Measurements from ENCODE around the gene PRPH2. TPM values are rescaled to one million over a fixed set of nuclear protein-coding genes. Genes with fewer than 3 reads are reported as not detected.

The PRPH2 gene
- polyA plus RNA-seq, 1 of the 3 experiments (the other 2 are of a cell fraction) = not detected

GRCh38 chr6:42756722-42757121 lies 34.3 kb upstream of the PRPH2 start:
- H3F3A ChIP-seq (replicated peaks; ENCODE audit: insufficient read depth) = no peaks in the 10 kb centered on the region
- H3K9me2 ChIP-seq = no peaks in the 10 kb centered on the region
- no peak overlapping the region for H3K9ac ChIP-seq
- WGBS (ENCODE audit: low lambda C conversion rate) = 100% methylated on average over 7 of the region's 7 CpGs
- ChIA-PET POLR2A (no interaction called here), CTCF (no interaction called here)
- no peak overlapping the region for H2AFZ ChIP-seq (ENCODE audit: low read depth)
- H3K4me1 ChIP-seq (ENCODE audit: control insufficient read depth in 1 of 2, insufficient read depth in 2 of 2, low read depth in 1 of 2, low read length in 1 of 2) = no peaks in the 10 kb centered on the region
- H3K9me3 ChIP-seq = no peaks in the 10 kb centered on the region
- H3K79me2 ChIP-seq (ENCODE audit: insufficient read depth) = peaks cover 8% of the 10 kb centered on the region; the same call in 1 of the 2 replicates
- no peaks in the 10 kb centered on the region for H4K20me1 ChIP-seq (ENCODE audit: insufficient read depth)
- DNase-seq = no peak
- H3K36me3 ChIP-seq (replicated peaks in 1 of 2; ENCODE audit: control insufficient read depth in 1 of 2, insufficient read depth in 2 of 2, low read length in 1 of 2) = peaks cover 0 to 2% of the 10 kb centered on the region in 2 experiments
- no peak overlapping the region for H3K4me3 ChIP-seq (ENCODE audit: low read depth in 2 of 2, low read length in 1 of 2)
- H3K4me2 ChIP-seq = no peak overlapping the region
- H3K27me3 ChIP-seq (ENCODE audit: insufficient read depth) = no peaks in the 10 kb centered on the region
- TF ChIP-seq SMC3 (IDR thresholded peaks at IDR 0.05; ENCODE audit: low read depth, low read length) (no peak), FOXJ3 (CRISPR knock-in tag; IDR thresholded peaks at IDR 0.05) (no peak), NFIC (IDR thresholded peaks at IDR 0.05; ENCODE audit: borderline replicate concordance) (no peak), USF1 (IDR thresholded peaks at IDR 0.05; ENCODE audit: borderline replicate concordance, low read depth) (no peak)
- no peak overlapping the region for H3K27ac ChIP-seq (ENCODE audit: low read depth in 2 of 2, low read length in 1 of 2)

- ChIA-PET CTCF (no interaction called here), POLR2A (no interaction called here)
- TF ChIP-seq PBX3 (IDR thresholded peaks at IDR 0.05) (no peak), EZH2phosphoT487 (IDR thresholded peaks at IDR 0.05; ENCODE audit: borderline replicate concordance, low read depth) (no peak), RCOR1 (IDR thresholded peaks at IDR 0.05; ENCODE audit: low read length) (no peak), REST (IDR thresholded peaks at IDR 0.05; ENCODE audit: low read depth, low read length) (no peak), SMC3 (IDR thresholded peaks at IDR 0.05; ENCODE audit: low read depth, low read length) (no peak), ELF1 (IDR thresholded peaks at IDR 0.05) (no peak), FOXJ3 (CRISPR knock-in tag; IDR thresholded peaks at IDR 0.05) (no peak)
- Histone ChIP-seq H3K79me2 (ENCODE audit: insufficient read depth) (peaks cover 14% of the 10 kb centered on the region), H3K27ac (ENCODE audit: low read depth in 2 of 2, low read length in 1 of 2) (no peak overlapping the region), H3K36me3 (replicated peaks in 1 of 2; ENCODE audit: control insufficient read depth in 1 of 2, insufficient read depth in 2 of 2, low read length in 1 of 2) (peaks cover 0 to 2% of the 10 kb centered on the region in 2 experiments), H3K9ac (no peak overlapping the region), H3K4me3 (ENCODE audit: low read depth in 2 of 2, low read length in 1 of 2) (no peak overlapping the region), H3K27me3 (ENCODE audit: insufficient read depth) (no peaks in the 10 kb centered on the region), H3K4me1 (ENCODE audit: control insufficient read depth in 1 of 2, insufficient read depth in 2 of 2, low read depth in 1 of 2, low read length in 1 of 2) (no peaks in the 10 kb centered on the region), H3F3A (replicated peaks; ENCODE audit: insufficient read depth) (no peaks in the 10 kb centered on the region), H3K9me2 (no peaks in the 10 kb centered on the region), H4K20me1 (ENCODE audit: insufficient read depth) (no peaks in the 10 kb centered on the region), H3K9me3 (no peaks in the 10 kb centered on the region), H3K4me2 (no peak overlapping the region), H2AFZ (ENCODE audit: low read depth) (no peak overlapping the region)
- 91% methylated on average over 5 of the region's 5 CpGs for WGBS (ENCODE audit: low lambda C conversion rate)
- DNase-seq = no peak
These were observed 32.4 kb upstream of the PRPH2 start for GRCh38 chr6:42754759-42755158.

Data from SK-N-SH (cell line).